Left lung (tissue), 10 donors: Measurements from ENCODE around the gene SLC25A42. TPM values are rescaled to one million over a fixed set of nuclear protein-coding genes. Genes with fewer than 3 reads are reported as not detected.

ENCODE experiments used
- ATAC-seq: fragments of 200-7000 bp; cut with Tn5 transposase; one replicate; pipeline ENCODE4 v1.9.1; 2020; ENCODE audit warnings: moderate library complexity
- DNase-seq, 4 donors: peaks; one replicate each; pipeline ENCODE4 v3.0.0-alpha.2; 2013 to 2020
- H3K27ac ChIP-seq, 2 donors: fragments of 200-600 bp; sonication (generic) in 1 of 2; one replicate each; pipeline versions ENCODE4 v1.5.0 to v1.8.0; 2020 to 2021
- H3K27me3 ChIP-seq, 2 donors: fragments of 200-600 bp; sonication (generic) in 1 of 2; one replicate each; pipeline versions ENCODE4 v1.5.0 to v1.8.0; 2020 to 2021
- H3K36me3 ChIP-seq, 2 donors: fragments of 200-600 bp; sonication (generic) in 1 of 2; one replicate each; pipeline versions ENCODE4 v1.5.0 to v1.8.0; 2020 to 2021
- H3K4me1 ChIP-seq, 2 donors: fragments of 200-600 bp; one replicate each; pipeline ENCODE4 v1.8.0; 2021
- H3K4me3 ChIP-seq, 2 donors: fragments of 200-600 bp; sonication (generic) in 1 of 2; one replicate each; pipeline versions ENCODE4 v1.5.0 to v1.8.0; 2020 to 2021; ENCODE audit warnings: mild to moderate bottlenecking in 1 of 2
- H3K9me3 ChIP-seq, 2 donors: fragments of 200-600 bp; sonication (generic) in 1 of 2; one replicate each; pipeline versions ENCODE4 v1.5.0 to v1.8.0; 2020 to 2021
- CTCF ChIP-seq, 2 donors: fragments of 200-600 bp; sonication (generic) in 1 of 2; IDR thresholded peaks; one replicate each; pipeline versions ENCODE4 v1.5.0 to v1.8.0; 2021; ENCODE audit warnings: antibody characterized with exemption in 2 of 2
- intact Hi-C, 2 donors: fragments of 100-400 bp; cut with DNase I; formaldehyde crosslinking; loops; one replicate each; pipeline versions ENCODE4 v1.11.2 to v1.14.2; 2022
- polyA plus RNA-seq, 6 donors: library from polyadenylated mRNA; unstranded; fragments of 120-200 nt; gene quantifications; one replicate each; pipeline ENCODE4 v1.2.1, GENCODE V29; 2013; ENCODE audit not compliant: insufficient read length in 6 of 6
- total RNA-seq, 2 donors: library from RNA; stranded (reverse); fragmentation: NEBNext Ultra II Directional; extraction: Animal tissue kit (Norgen Biotek cat#: 25700); gene quantifications; one replicate each; pipeline ENCODE4 v1.2.1, GENCODE V29; 2021
- donor health status: DM: no; HTN: yes; CAD: no.
- donor health status: DM: no; HTN: no; CAD: no.

Gene SLC25A42
- total and polyA plus RNA-seq, 8 donors: 7.6 to 16.6 (median 12.8) TPM

GRCh38 chr19:19154768-19155494, 91.1 kb downstream of the SLC25A42 start:
- no peak for DNase-seq
- no peaks in the 10 kb centered on the region for H3K9me3 ChIP-seq
- peaks cover 0 to 10% of the 10 kb centered on the region in 2 donors for H3K36me3 ChIP-seq
- TF ChIP-seq CTCF (IDR thresholded peaks at IDR 0.05): no peak
- no peaks in the 10 kb centered on the region for H3K4me1 ChIP-seq
- H3K27me3 ChIP-seq: no peaks in the 10 kb centered on the region
- ATAC-seq: no peak
- intact Hi-C loops: no loop called here
- no peak overlapping the region for H3K4me3 ChIP-seq
- no peak overlapping the region for H3K27ac ChIP-seq

DNA sequence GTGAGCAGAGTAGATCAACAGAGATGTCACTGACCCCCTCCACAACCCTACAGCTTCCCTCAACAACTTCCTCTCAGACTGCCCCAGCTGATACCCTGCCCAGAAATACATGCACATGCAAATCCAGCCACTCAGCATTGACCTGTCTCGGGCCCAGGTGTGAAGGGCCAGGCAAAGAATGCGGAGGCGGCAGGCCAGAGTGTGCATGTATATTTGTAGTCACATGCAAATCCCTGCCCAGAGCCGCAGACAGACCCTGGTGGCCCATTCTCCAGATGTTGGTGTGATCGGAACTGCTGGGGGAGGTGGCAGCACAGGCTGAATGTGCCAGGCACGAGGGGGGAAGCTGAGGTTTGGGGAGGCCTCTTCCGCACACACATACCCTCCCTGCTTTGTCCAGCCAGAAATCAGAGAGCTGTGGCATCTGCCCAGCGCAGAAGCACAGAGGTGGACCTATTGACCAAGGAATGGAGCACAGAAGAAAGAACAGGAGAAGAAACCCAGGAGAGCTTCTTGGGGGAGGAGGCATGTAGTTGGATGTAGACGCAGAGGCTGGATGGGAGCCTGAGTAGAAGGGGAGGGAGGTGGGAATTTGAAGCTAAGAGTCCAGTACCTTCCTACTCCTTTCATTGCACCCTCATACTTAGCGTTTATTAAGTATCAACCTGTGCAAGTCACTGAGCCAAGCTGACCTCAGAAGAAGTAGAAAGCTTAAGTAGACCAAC, 91.9 kb downstream of the SLC25A42 start:
- Histone ChIP-seq H3K27ac (no peak overlapping the region), H3K36me3 (peaks cover 0 to 10% of the 10 kb centered on the region in 2 donors), H3K27me3 (no peaks in the 10 kb centered on the region), H3K4me1 (no peaks in the 10 kb centered on the region), H3K9me3 (no peaks in the 10 kb centered on the region), H3K4me3 (no peak overlapping the region)
- intact Hi-C loops: no loop called here
- ATAC-seq (no peak), DNase-seq (no peak)
- TF ChIP-seq CTCF (IDR thresholded peaks at IDR 0.05): no peak

DNA sequence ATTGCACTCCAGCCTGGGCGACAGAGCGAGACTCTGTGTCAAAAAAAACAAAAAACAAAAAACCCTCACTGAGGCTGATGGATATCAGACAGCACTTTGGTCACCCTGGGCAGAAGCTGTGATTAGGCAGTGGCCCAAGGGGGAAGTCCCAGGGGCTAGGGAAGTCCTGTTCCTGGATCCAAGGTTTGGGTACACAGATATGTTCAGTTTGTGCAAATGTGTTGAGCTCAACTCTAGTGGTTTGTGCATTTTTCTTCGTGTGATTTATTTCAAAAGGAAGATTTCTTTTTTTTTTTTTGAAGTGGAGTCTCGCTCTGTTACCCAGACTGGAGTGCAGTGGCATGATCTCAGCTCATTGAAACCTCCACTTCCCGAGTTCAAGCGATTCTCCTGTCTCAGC, 94.0 kb downstream of the SLC25A42 start:
- Histone ChIP-seq H3K4me1 (no peaks in the 10 kb centered on the region), H3K9me3 (no peaks in the 10 kb centered on the region), H3K27me3 (no peaks in the 10 kb centered on the region), H3K27ac (no peak overlapping the region), H3K4me3 (no peak overlapping the region), H3K36me3 (peaks cover 0 to 10% of the 10 kb centered on the region in 2 donors)
- ATAC-seq (no peak), DNase-seq (no peak)
- no peak for TF ChIP-seq CTCF (IDR thresholded peaks at IDR 0.05)
- intact Hi-C loops: no loop called here

DNA sequence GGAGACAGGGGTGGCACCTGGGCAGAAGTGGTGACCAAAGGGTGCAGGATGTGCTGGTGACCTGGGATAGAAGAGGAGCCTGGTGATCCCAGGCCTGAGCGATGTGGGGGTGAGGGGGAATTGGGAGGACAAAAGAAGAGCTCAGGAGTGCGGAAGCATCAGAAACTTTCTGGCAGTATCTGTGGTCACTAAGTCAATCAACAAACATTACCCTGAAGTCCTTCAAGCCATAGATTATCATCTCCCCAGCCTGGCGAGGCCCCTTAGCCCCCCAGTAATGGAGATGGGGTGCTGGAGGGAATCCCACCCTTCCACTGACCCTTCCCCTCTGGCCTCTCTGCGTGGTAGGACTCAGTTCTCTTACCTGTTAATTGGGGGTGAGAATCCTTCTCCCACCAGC, 95.7 kb downstream of the SLC25A42 start:
- DNase-seq (no peak), ATAC-seq (no peak)
- Histone ChIP-seq H3K27ac (no peak overlapping the region), H3K9me3 (no peaks in the 10 kb centered on the region), H3K36me3 (peaks cover 0 to 10% of the 10 kb centered on the region in 2 donors), H3K4me3 (no peak overlapping the region), H3K4me1 (no peaks in the 10 kb centered on the region), H3K27me3 (no peaks in the 10 kb centered on the region)
- intact Hi-C loops: no loop called here
- no peak for TF ChIP-seq CTCF (IDR thresholded peaks at IDR 0.05)

GRCh38 chr19:19160461-19161035, 96.8 kb downstream of the SLC25A42 start:
- no peaks in the 10 kb centered on the region for H3K27me3 ChIP-seq
- DNase-seq (no peak), ATAC-seq (no peak)
- no peak for TF ChIP-seq CTCF (IDR thresholded peaks at IDR 0.05)
- peaks cover 0 to 10% of the 10 kb centered on the region in 2 donors for H3K36me3 ChIP-seq
- intact Hi-C loops: no loop called here
- no peak overlapping the region for H3K4me3 ChIP-seq
- H3K9me3 ChIP-seq: no peaks in the 10 kb centered on the region
- H3K27ac ChIP-seq: no peak overlapping the region
- no peaks in the 10 kb centered on the region for H3K4me1 ChIP-seq
